GM18858 (cell line): ENCODE results near the gene ANKRD11.

Experiments
- ATAC-seq: cut with Tn5 transposase; IDR thresholded peaks from one replicate; pipeline ENCODE4 v1.9.1; 2021; ENCODE audit not compliant: unreplicated experiment

ANKRD11 gene

DNA sequence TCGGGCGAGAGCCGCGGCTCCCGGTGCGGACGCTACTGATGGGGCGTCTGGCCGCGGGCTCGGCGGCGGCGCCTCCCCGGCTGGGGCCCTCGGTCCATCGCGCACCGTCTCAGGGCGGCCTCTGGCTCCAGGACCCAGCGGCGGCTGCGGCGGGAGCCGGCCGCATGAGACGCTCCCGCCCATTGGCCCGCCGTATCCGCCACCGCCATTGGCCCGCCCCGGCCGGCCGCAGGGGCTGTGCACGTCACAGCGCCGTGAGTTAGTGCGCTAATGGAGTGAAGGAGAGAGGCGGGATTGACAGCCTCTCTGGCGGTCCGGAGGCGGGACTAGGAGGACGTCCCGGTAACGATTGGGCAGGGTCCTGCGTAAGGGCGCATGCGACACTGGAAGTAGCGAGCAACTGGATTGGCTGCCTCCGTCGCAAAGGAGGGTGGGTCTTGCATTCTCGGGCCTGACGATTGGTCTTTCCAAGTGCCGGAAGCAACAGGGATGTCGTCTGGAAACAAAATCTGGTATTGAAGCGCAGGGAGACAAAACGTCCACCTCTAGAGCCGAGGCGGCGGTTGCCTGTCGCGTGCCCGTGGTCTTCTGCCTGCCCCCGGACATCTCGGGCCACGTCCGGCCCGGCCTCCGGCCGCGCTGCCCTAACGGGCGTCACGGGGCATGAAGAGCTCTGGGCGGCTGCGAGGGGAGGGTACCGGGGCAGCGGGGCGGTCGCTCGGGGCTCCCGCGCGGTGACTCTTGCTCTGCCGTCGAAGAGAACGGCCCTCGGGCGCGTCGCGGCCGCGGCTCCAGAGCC, at the start of gene ANKRD11:
Gene ANKRD11, minus strand, starts transcription at position 123 of the 799 bp plus-strand sequence. CDS start 173,542 bp downstream, outside the sequence.
- peak; percentile 73 for ATAC-seq

DNA sequence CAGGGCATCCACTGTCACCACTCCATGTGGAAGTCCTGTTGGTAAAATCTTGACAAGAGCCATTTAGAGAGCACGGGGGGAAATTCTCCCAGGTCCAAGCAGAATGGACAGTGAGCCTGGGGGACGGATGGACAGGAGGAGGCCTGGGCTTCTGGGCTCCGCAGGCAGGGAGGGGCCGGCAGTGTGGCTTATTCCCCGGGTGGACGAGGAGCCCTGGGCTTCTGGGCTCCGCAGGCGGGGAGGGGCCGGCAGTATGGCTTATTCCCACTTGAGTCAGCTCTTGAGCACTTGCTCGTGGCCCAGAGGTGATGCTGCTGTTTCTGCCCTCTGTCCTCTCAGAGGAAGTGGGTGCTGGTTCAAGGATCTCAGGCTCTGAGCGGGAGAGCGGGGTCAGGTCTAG, 47.9 kb upstream of the ANKRD11 start:
- ATAC-seq, result no peak

DNA sequence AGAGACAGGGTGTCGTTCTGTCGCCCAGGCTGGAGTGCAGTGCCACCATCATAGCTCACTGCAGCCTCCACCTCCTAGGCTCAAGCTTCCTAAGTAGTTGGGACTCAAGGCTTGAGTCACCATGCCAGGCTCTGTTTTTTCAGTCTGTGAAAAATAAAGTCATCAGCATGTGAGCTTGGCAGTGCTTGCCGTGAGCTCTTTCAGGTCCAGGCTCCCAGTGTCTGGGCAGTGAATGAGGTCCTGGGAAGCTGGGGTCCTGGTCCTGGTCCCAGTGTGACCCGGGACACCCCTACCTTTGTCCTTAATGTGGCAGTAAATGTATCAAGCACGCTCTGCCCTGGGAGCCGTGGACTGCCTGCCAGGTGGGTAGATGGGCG, 47.2 kb upstream of the ANKRD11 start:
- ATAC-seq, result no peak

DNA sequence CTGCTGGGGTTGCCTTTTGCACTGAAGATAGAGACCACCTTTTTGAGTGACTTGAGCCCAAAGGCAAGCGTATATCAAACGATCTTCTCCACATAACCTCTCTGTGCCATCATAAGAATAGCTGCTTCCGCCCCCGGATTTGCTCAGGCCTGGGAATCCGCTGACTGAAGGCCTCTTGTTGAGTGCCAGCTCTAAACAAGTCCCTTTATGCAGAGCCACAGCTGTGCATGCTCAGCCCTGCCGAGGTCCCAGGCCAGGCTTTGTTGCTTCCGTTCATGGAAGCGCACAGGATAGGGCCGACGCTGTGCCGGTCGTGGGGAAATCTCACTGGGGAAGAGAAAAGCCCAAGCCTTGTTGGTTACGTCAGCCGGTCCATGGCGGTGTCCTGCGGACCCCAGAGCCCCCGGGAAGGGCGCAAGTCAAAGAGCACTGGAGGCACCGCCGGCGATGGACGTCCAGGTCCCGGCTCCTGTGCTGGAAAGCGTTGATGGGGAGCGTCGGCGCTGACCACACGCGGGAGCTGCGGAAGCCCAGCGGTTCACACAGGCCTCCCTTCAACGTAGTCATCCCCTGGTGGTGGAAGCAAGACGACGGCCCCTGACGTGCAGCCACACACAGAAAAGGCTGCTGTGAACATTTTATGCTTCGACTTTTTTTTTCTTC, 46.7 kb upstream of the ANKRD11 start:
- no peak for ATAC-seq

DNA sequence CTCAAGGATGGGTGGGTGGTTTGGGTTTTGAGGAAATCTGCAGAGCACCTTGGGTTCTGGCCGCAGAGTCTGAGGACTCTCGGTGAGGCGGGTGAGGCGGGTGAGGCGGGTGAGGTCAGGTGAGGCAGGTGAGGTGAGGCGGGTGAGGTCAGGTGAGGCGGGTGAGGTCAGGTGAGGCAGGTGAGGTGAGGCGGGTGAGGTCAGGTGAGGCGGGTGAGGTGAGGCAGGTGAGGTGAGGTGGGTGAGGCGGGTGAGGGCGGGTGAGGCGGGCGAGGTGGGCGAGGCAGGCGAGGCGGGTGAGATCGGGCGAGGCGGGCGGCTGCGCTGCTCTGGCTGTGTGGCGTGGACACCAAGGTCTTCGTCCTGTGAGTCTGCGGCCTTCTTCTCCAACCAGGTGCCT, 46.0 kb upstream of the ANKRD11 start:
- ATAC-seq, result no peak

DNA sequence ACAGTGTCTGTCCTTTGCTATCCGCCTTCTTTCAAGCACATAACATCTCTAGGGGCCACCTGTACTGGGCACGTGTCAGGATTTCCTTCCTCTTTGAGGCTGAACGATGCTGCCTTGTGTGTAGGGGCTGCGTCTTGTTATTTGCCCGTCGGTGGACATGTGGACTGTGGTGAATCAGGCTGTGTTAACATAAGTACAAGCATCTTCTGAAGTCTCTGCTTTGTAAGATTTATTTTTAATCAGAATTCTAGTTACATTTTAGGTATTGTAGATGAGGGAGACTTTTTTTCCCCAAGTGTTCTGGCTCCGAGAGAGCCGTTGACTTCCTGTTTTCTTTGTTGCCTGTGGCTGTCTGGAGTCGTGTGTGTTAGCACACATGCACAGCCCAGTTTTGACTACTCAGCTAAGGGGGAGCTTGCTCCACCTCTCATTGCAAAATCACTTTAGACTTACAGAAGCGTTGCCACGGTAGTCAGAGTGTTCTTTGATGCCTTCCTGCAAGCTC, 43.9 kb upstream of the ANKRD11 start:
- no peak for ATAC-seq

DNA sequence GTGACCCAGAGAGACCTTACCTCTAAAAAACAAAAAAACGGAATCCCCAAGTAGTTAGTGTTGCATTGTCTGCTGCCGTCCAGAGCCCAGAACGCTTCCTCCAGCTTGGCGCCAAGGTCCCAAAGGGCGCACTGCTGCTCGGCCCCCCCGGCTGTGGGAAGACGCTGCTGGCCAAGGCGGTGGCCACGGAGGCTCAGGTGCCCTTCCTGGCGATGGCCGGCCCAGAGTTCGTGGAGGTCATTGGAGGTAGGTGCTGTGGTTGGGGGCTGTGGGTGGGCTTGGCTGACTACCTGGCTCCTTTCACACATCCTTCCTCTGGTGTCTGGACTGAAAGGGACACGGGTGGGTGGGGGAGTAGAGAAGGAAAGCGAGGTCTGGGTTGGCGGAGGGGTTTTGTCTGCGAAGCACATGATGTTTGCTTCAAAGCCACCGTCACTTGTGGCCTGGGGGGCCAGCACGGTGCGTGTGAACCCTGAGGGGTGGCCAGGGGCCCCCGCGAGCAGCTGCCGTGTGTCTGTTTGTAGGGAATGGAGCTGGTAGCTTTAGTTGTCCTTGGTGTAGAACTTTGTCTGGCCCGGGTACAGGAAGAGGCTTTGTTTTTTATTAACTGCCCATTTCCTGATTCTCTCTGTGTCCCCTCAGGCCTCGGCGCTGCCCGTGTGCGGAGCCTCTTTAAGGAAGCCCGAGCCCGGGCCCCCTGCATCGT, 41.6 kb upstream of the ANKRD11 start:
- ATAC-seq, result no peak

DNA sequence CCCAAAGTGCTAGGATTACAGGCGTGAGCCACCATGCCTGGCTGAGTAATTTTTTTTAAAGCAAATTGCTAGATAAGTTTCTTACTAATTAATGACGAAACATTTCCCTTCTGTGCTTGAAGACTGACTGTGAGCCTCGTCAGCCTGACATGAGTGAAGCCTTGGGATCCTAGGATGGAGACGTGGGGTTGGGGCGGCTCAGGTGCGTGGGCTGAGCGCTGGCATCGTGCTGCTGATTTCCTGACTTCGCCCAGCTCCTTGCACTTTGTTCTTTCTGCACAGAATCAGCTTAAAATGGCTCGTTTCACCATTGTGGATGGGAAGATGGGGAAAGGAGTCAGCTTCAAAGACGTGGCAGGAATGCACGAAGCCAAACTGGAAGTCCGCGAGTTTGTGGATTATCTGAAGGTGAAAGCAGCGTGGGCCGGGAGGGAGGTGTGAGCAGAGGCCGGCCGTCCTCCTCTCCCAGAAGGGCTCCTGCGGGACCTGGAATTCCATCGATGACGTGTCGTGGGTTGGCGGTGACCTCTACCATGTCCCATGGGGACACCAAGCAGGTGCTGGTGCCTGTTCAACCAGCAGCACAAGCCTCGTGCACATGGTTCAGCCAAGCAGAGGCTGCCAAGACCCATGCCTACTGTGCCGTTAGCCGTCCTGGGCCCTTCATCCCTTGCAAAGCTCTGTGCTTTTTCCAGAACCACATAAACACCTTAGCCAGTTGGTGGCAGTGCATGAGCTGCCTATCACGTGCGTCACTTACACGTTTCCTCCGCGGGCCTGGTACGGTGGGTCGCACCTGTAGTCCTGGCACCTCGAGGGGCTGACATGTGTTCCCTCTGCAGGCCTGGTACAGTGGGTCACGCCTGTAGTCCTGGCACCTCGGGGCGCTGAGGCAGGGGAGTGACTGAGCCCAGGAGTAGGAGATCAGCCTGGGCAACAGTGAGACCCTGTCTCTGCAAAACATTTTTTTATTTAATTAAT, 40.3 kb upstream of the ANKRD11 start:
- no peak for ATAC-seq

DNA sequence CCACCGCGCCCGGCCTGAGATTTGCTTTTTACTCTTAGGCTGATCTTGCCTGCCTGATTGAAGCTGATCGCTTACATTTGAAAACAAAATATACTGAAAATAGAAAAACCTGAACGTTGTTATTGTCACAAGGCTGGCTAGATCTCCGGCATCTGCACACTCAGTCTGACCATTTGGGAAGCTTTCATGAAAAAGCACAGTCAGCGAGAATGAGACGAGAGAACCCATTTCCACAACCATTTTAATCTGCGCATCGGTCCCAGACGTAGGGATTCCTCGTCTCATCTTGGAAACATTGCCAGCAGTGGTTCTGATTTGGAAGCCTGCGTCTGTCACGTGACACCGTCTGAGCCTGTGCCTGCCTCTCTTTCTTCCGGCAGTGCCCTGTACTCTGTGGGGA, 38.7 kb upstream of the ANKRD11 start:
- no peak for ATAC-seq

DNA sequence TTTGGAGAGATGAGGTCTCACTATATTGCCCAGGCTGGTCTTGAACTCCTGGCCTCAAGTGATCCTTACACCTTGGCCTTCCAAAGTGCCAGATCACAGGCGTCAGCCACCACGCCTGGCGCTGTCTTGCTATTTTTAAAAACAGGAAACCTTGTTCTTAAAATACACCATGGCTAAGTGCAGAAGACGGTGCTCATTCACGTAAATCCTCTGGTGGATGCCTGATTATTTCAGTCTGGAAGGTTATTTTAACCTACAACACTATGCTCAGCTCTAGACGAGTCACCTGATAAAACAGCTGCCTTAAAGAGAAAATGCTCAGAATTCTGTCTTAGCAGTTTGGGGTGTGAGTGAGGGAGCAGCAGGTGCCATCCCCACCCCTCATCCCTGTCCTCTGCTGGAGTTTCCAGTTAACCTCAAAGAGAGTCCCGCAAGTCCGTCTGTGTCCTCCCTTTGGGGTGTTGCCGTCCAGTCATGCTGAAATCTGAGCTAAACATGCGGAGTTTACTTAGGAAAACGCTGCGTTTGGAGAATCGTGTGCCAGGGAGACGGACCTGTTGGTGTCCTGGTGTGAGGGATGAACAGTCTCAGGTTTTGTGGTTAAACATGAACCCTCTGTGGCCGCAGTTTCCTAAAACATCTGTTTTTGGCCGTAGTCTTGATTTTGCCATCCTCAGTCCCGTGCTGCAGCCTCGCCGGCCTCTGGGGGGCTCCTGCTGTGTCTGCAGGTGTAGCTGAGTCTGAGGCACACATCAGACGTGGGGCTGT, 35.0 kb upstream of the ANKRD11 start:
- no peak for ATAC-seq

DNA sequence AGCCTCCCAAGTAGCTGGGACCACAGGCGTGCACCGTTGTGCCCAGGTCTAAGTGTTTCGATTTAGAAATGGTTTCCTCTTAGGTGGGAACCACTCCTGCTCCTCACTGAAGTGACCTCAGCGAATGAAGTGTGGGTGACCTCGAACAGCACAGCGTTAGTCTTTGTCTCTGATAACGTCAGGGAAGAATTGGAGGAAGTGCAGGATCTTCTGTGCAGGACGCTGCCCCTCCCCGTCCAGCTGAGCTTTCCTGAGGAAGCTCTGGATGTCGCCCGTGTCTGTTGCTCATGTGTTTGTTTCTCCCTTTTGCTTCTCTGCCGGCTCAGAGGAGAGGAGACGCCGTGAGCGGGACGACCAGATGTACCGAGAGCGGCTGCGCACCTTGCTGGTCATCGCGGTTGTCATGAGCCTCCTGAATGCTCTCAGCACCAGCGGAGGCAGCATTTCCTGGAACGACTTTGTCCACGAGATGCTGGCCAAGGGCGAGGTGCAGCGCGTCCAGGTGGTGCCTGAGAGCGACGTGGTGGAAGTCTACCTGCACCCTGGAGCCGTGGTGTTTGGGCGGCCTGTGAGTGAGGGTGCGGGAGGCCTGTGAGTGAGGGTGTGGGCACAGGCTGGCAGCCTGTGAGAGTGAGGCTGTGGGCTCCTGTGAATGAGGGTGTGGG, 33.5 kb upstream of the ANKRD11 start:
- ATAC-seq, result no peak

DNA sequence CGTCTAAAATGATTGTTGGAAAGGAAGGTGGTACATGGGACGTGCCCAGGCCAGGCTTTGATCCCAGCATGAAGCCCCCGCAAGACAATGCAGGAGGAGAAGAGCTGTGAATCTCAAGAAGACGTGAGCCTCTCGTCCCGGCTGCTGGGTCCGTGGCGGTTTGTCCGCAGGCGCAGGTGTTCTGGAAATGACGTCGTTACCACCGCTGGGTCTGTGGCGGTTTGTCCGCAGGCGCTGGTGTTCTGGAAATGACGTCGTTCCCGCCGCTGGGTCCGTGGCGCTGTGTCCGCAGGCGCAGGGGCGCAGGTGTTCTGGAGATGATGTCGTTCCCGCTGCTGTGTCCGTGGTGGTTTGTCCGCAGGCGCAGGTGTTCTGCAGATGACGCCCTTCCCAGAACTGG, 31.9 kb upstream of the ANKRD11 start:
- ATAC-seq, result no peak

DNA sequence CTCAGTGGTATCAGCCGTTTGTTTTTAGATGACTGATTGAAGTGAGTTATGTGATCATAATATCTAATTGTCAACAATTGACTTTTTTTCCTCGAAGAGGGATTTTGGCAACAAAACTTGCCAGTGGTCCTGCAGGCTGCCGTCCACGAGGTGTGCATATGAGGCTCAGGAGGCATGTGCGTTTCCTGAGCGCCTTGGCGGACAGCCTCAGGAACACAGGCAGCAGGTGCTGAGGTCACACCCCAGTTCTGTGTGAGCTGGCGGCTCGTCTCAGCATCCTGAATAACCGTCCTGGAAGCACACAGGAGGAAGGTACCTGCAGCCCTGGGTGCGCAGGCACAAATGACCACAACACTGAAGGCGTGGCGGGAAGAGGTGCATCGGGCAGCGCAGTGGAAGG, 29.5 kb upstream of the ANKRD11 start:
- ATAC-seq, result no peak

DNA sequence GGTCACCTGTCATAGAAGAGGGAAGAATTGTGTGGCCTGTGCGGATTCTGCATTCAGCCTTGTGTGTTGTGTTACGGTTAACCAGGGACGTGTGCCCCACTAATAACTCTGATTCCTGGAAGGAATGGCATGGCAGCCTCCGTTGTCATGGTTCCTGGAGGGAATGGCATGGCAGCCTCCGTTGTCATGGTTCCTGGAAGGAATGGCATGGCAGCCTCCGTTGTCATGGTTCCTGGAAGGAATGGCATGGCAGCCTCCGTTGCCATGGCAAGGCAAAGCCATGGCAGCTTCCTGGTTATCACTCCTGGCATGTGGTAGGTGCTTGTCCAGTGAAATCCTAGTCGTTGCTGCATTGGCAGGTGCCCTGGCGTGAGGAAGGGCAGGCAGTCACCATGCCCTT, 26.8 kb upstream of the ANKRD11 start:
- no peak for ATAC-seq

DNA sequence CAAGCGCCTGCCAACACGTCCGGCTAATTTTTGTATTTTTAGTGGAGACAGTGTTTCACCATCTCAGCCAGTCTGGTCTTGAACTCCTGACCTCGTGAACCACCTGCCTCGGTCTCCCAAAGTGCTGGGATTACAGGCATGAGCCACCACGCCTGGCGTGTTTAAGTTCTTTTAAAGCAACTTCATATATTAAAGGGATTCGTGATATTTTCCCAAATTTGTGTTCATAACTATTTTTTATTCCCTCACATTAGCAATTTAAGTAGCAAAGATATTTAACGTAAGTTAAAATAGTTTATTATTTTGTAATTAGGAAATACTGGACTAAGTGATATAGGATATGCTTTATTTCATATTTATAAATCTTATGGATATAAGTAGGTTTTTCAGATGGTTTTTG, 22.1 kb upstream of the ANKRD11 start:
- ATAC-seq, result no peak

DNA sequence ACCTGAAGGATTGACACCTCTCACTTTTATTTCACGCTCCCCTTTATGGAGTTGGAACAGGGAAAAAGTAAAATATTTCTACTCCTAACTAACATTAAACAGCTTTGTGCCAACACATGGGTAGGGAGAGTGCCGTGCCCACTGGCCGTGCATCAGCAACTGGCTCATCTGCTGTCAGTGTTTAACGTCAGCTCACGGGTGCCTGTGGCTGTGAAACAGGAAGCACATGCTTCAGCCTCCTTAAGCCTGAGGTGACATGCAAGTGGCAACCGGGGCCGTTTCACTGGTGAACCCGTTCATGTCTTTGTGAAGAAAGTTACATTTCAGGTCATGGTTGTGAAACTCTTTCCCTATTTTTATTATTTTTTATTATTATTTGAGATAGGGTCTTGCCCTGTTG, 21.0 kb upstream of the ANKRD11 start:
- no peak for ATAC-seq

DNA sequence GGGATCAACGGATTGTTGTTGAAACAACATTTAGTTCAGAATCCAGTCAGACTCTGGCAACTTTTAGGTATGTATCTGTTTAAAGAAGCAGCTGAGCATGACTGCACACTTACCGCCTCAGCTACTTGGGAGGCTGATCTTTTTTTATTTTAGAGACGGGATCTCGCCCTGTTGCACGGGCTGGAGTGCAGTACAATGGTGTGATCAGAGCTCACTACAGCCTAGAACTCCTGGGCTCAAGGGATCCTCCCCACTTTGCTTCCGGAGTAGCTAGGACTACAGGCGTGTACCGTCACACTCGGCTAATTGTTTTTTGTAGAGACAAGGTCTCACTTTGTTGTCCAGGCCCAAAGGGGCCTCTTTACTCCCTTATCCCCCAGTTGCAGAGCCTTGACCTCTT, 20.2 kb upstream of the ANKRD11 start:
- ATAC-seq, result no peak

DNA sequence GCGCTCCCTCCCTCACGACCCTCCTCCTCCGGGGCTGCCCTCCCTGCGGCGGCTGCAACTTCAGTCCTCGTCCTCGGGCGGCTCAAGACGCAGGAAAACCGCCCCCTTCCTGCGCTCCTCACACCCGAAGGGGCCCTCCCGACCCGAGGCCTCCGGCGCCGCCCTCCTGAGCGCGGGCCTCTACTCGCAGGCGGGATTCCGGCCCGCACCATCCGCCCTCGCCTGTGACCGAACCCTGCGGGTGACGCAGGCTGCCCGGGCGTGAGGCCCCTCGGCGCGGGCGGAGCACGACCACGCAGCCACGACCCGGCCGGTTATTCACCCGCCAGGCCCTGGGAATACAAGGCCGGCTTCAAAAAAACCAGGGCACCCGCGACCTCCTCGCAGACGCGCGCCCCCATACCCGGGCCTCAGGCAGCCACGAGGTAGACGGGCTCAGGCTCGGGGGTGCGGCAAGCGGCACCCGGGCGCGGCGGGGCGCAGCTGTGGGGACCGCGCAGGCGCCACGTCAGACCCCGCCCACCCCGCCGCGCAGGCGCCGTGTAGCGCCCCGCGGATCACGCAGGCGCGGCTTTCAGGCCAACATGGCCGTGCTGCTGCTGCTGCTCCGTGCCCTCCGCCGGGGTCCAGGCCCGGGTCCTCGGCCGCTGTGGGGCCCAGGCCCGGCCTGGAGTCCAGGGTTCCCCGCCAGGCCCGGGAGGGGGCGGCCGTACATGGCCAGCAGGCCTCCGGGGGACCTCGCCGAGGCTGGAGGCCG, 17.7 kb upstream of the ANKRD11 start, which contains the start of gene SPG7:
Gene SPG7, plus strand, starts transcription at position 570 of the 757 bp plus-strand sequence. Its CDS starts 15 bp downstream, at position 585.
- ATAC-seq, result peak; percentile 48
